ENCODE results near the gene INPP5K.

Gene INPP5K

GRCh38 chr17:1553354-1554266 lies 37.2 kb upstream of the INPP5K start:
- H3K4me3 ChIP-seq (ENCODE audit: low read length): no peak overlapping the region
- no peaks in the 10 kb centered on the region for H3K9me2 ChIP-seq (replicated peaks; ENCODE audit: control insufficient read depth, low read length)
- H3K27me3 ChIP-seq (ENCODE audit: control insufficient read depth, low read length): no peaks in the 10 kb centered on the region
- peaks cover 76% of the 10 kb centered on the region for H3K36me3 ChIP-seq (ENCODE audit: control insufficient read depth, low read length)
- no peak for TF ChIP-seq CTCF (IDR thresholded peaks at IDR 0.05; ENCODE audit: low read depth, low read length, poor library complexity, severe bottlenecking)
- no peak for TF ChIP-seq EZH2phosphoT487 (IDR thresholded peaks at IDR 0.05; ENCODE audit: borderline replicate concordance, low read length)
- H3K4me1 ChIP-seq (ENCODE audit: control insufficient read depth, low read length): peaks cover 25% of the 10 kb centered on the region
- H3K27ac ChIP-seq (ENCODE audit: low read depth, low read length): no peak overlapping the region
- H3K79me2 ChIP-seq (ENCODE audit: control insufficient read depth, low read length): peaks cover 55% of the 10 kb centered on the region
- peaks cover 9% of the 10 kb centered on the region; the same call in 1 of the 2 replicates for H3F3A ChIP-seq (ENCODE audit: control insufficient read depth, insufficient read depth)
- no peak overlapping the region for H3K4me2 ChIP-seq (ENCODE audit: low read length)
- H4K20me1 ChIP-seq (ENCODE audit: control insufficient read depth, insufficient read depth, low read depth, low read length): peaks cover 8% of the 10 kb centered on the region
- no peaks in the 10 kb centered on the region for H3K9me3 ChIP-seq (ENCODE audit: control insufficient read depth, insufficient read depth, low read length)

GRCh38 chr17:1552932-1553331 lies 36.5 kb upstream of the INPP5K start:
- no peak overlapping the region for H3K4me3 ChIP-seq (ENCODE audit: low read length)
- H3K36me3 ChIP-seq (ENCODE audit: control insufficient read depth, low read length): peaks cover 78% of the 10 kb centered on the region
- peaks cover 48% of the 10 kb centered on the region for H3K79me2 ChIP-seq (ENCODE audit: control insufficient read depth, low read length)
- no peak overlapping the region for H3K27ac ChIP-seq (ENCODE audit: low read depth, low read length)
- no peak overlapping the region for H3K4me2 ChIP-seq (ENCODE audit: low read length)
- 0 out of 2 replicates have a peak, but pooled peaks cover 5% of the 10 kb centered on the region for H3F3A ChIP-seq (ENCODE audit: control insufficient read depth, insufficient read depth)
- TF ChIP-seq CTCF (IDR thresholded peaks at IDR 0.05; ENCODE audit: low read depth, low read length, poor library complexity, severe bottlenecking): no peak
- TF ChIP-seq EZH2phosphoT487 (IDR thresholded peaks at IDR 0.05; ENCODE audit: borderline replicate concordance, low read length): no peak
- H4K20me1 ChIP-seq (ENCODE audit: control insufficient read depth, insufficient read depth, low read depth, low read length): peaks cover 8% of the 10 kb centered on the region
- no peaks in the 10 kb centered on the region for H3K9me3 ChIP-seq (ENCODE audit: control insufficient read depth, insufficient read depth, low read length)
- no peaks in the 10 kb centered on the region for H3K9me2 ChIP-seq (replicated peaks; ENCODE audit: control insufficient read depth, low read length)
- peaks cover 25% of the 10 kb centered on the region for H3K4me1 ChIP-seq (ENCODE audit: control insufficient read depth, low read length)
- H3K27me3 ChIP-seq (ENCODE audit: control insufficient read depth, low read length): no peaks in the 10 kb centered on the region

GRCh38 chr17:1551741-1552140 lies 35.3 kb upstream of the INPP5K start:
- peaks cover 8% of the 10 kb centered on the region for H4K20me1 ChIP-seq (ENCODE audit: control insufficient read depth, insufficient read depth, low read depth, low read length)
- no peak overlapping the region for H3K4me3 ChIP-seq (ENCODE audit: low read length)
- no peaks in the 10 kb centered on the region for H3K27me3 ChIP-seq (ENCODE audit: control insufficient read depth, low read length)
- no peak overlapping the region for H3K27ac ChIP-seq (ENCODE audit: low read depth, low read length)
- peaks cover 72% of the 10 kb centered on the region for H3K36me3 ChIP-seq (ENCODE audit: control insufficient read depth, low read length)
- TF ChIP-seq EZH2phosphoT487 (IDR thresholded peaks at IDR 0.05; ENCODE audit: borderline replicate concordance, low read length) (no peak), CTCF (IDR thresholded peaks at IDR 0.05; ENCODE audit: low read depth, low read length, poor library complexity, severe bottlenecking) (no peak)
- peaks cover 37% of the 10 kb centered on the region for H3K79me2 ChIP-seq (ENCODE audit: control insufficient read depth, low read length)
- H3F3A ChIP-seq (ENCODE audit: control insufficient read depth, insufficient read depth): 0 out of 2 replicates have a peak, but pooled peaks cover 4% of the 10 kb centered on the region
- no peaks in the 10 kb centered on the region for H3K9me2 ChIP-seq (replicated peaks; ENCODE audit: control insufficient read depth, low read length)
- no peaks in the 10 kb centered on the region for H3K9me3 ChIP-seq (ENCODE audit: control insufficient read depth, insufficient read depth, low read length)
- no peak overlapping the region for H3K4me2 ChIP-seq (ENCODE audit: low read length)
- peaks cover 15% of the 10 kb centered on the region for H3K4me1 ChIP-seq (ENCODE audit: control insufficient read depth, low read length)

Measured in DOHH2 (cell line).